Neural progenitor cell (in vitro differentiated cells): ENCODE data around the gene ST7. TPM values are rescaled to one million over a fixed set of nuclear protein-coding genes. Genes with fewer than 3 reads are reported as not detected.

ENCODE experiments used
- DNase-seq: peaks from one replicate; pipeline ENCODE4 v3.0.0-alpha.2; 2016; ENCODE audit warnings: low spot score
- H2AFZ ChIP-seq: fragments of 200-600 bp; sonication (generic); replicated peaks from 2 replicates; pipeline ENCODE4 v1.6.1; 2016; ENCODE audit warnings: antibody characterized with exemption
- H3F3A ChIP-seq: fragments of 200-600 bp; sonication (generic); 2 replicates; pipeline ENCODE4 v1.6.1; 2016; ENCODE audit warnings: antibody characterized with exemption, low read depth
- H3K27ac ChIP-seq: fragments of 200-600 bp; sonication (generic); 2 replicates; pipeline ENCODE4 v1.5.1; 2016; ENCODE audit warnings: mild to moderate bottlenecking
- H3K27me3 ChIP-seq: fragments of 200-600 bp; sonication (generic); 2 replicates; pipeline ENCODE4 v1.6.1; 2016; ENCODE audit warnings: mild to moderate bottlenecking, moderate library complexity
- H3K36me3 ChIP-seq: fragments of 200-600 bp; sonication (generic); 2 replicates; pipeline ENCODE4 v1.5.1; 2016
- H3K4me1 ChIP-seq: fragments of 200-600 bp; sonication (generic); 2 replicates; pipeline ENCODE4 v1.6.1; 2016; ENCODE audit warnings: mixed run types
- H3K4me2 ChIP-seq: fragments of 200-600 bp; sonication (generic); 2 replicates; pipeline ENCODE4 v1.6.1; 2016
- H3K4me3 ChIP-seq: fragments of 200-600 bp; sonication (generic); 2 replicates; pipeline ENCODE4 v1.5.1; 2016
- H3K79me2 ChIP-seq: fragments of 200-600 bp; sonication (generic); 2 replicates; pipeline ENCODE4 v1.6.1; 2016; ENCODE audit warnings: low read depth
- H3K9ac ChIP-seq: fragments of 200-600 bp; sonication (generic); 2 replicates; pipeline ENCODE4 v1.6.1; 2016
- H3K9me3 ChIP-seq: fragments of 200-600 bp; sonication (generic); 2 replicates; pipeline ENCODE4 v1.5.1; 2016; ENCODE audit warnings: low read depth
- H4K20me1 ChIP-seq: fragments of 200-600 bp; sonication (generic); 2 replicates; pipeline ENCODE4 v1.6.1; 2016; ENCODE audit warnings: low read depth
- H3K27ac Mint-ChIP-seq: 3 replicates; pipeline ENCODE4 v1.8.0; 2021; ENCODE audit warnings: mixed read lengths
- H3K27me3 Mint-ChIP-seq: 2 replicates; pipeline ENCODE4 v1.8.0; 2022; ENCODE audit warnings: low read depth, mild to moderate bottlenecking, inconsistent platforms, moderate library complexity, mixed read lengths; ENCODE audit not compliant: insufficient read depth
- H3K36me3 Mint-ChIP-seq: 3 replicates; pipeline ENCODE4 v1.8.0; 2021; ENCODE audit warnings: mixed read lengths
- H3K4me1 Mint-ChIP-seq: 3 replicates; pipeline ENCODE4 v1.8.0; 2021; ENCODE audit warnings: mixed read lengths
- H3K4me3 Mint-ChIP-seq: 3 replicates; pipeline ENCODE4 v1.8.0; 2021; ENCODE audit warnings: mild to moderate bottlenecking, moderate library complexity, mixed read lengths
- H3K9me3 Mint-ChIP-seq: 3 replicates; pipeline ENCODE4 v1.8.0; 2020; ENCODE audit warnings: mixed read lengths
- CTCF ChIP-seq: fragments of 200-600 bp; sonication (generic); IDR thresholded peaks from 2 replicates; pipeline ENCODE4 v1.5.1; 2017; ENCODE audit warnings: antibody characterized with exemption, mild to moderate bottlenecking
- EZH2 ChIP-seq: fragments of 200-600 bp; sonication (generic); IDR thresholded peaks from 2 replicates; pipeline ENCODE4 v1.6.1; 2017; ENCODE audit warnings: antibody characterized with exemption, mild to moderate bottlenecking, moderate library complexity
- EZH2phosphoT487 ChIP-seq: fragments of 200-600 bp; sonication (generic); IDR thresholded peaks from 2 replicates; pipeline ENCODE4 v1.6.1; 2017; ENCODE audit warnings: antibody characterized with exemption
- total RNA-seq: library from RNA; depleted of rRNA; stranded (reverse); fragments of >200 nt; gene quantifications from 2 replicates; pipeline ENCODE4 v1.2.3, GENCODE V29; 2015; ENCODE audit warnings: low replicate concordance

Gene ST7
- total RNA-seq, 1 donor from 2014 or later, result 5.8 TPM

- no peaks in the 10 kb centered on the region for H3K27me3 ChIP-seq
- H3K27me3 Mint-ChIP-seq, result no peaks in the 10 kb centered on the region
- H3K4me2 ChIP-seq, result no peak overlapping the region
- DNase-seq, result no peak
- no peak overlapping the region for H2AFZ ChIP-seq
- H3K27ac Mint-ChIP-seq, result no peak overlapping the region
- peaks cover 5% of the 10 kb centered on the region for H3K79me2 ChIP-seq
- no peak overlapping the region for H3K4me3 Mint-ChIP-seq
- peaks cover 49% of the 10 kb centered on the region for H3K36me3 Mint-ChIP-seq
- no peaks in the 10 kb centered on the region for H3K4me1 Mint-ChIP-seq
- TF ChIP-seq EZH2 (no peak), EZH2phosphoT487 (no peak), CTCF (no peak)
- peaks cover 3% of the 10 kb centered on the region for H3K9me3 Mint-ChIP-seq
- no peak overlapping the region for H3K27ac ChIP-seq
- H3K4me1 ChIP-seq, result no peaks in the 10 kb centered on the region
- peaks cover 31% of the 10 kb centered on the region for H3K36me3 ChIP-seq
- no peaks in the 10 kb centered on the region for H3F3A ChIP-seq
- no peaks in the 10 kb centered on the region for H3K9me3 ChIP-seq
- no peak overlapping the region for H3K4me3 ChIP-seq
- no peaks in the 10 kb centered on the region for H4K20me1 ChIP-seq
- no peak overlapping the region for H3K9ac ChIP-seq
These were observed 40.9 kb upstream of the ST7 start for GRCh38 chr7:116912269-116912909.

DNA sequence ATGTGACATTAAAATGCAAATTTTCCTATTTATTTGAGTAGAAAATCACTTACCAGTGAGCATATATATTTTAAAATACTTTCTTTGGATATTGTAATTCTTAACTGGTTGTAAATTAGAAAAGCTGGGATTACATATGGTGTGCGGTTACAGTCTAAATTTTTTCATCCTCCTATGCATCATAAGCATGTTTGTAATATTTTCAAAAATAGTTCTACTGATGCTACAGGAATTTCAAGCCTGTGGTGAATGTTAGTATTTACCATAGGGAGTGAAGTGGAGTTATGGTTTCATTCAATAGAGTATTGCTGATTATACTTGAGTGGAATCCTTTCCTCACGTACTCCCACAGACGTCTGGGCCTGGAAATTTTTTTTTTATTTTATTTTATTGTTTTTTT is 34.6 kb upstream of the ST7 start:
- no peaks in the 10 kb centered on the region for H3K9me3 ChIP-seq
- no peaks in the 10 kb centered on the region for H3K27me3 ChIP-seq
- Mint-ChIP-seq H3K9me3 (no peaks in the 10 kb centered on the region), H3K27me3 (no peaks in the 10 kb centered on the region), H3K36me3 (peaks cover 29% of the 10 kb centered on the region), H3K4me1 (no peaks in the 10 kb centered on the region), H3K27ac (no peak overlapping the region), H3K4me3 (no peak overlapping the region)
- no peaks in the 10 kb centered on the region for H3K79me2 ChIP-seq
- TF ChIP-seq EZH2phosphoT487 (no peak), CTCF (no peak), EZH2 (no peak)
- H3K4me3 ChIP-seq, result no peak overlapping the region
- no peak for DNase-seq
- no peaks in the 10 kb centered on the region for H3F3A ChIP-seq
- H3K4me1 ChIP-seq, result no peaks in the 10 kb centered on the region
- no peaks in the 10 kb centered on the region for H4K20me1 ChIP-seq
- no peak overlapping the region for H3K9ac ChIP-seq
- H2AFZ ChIP-seq, result no peak overlapping the region
- H3K4me2 ChIP-seq, result no peak overlapping the region
- no peak overlapping the region for H3K27ac ChIP-seq
- H3K36me3 ChIP-seq, result peaks cover 20% of the 10 kb centered on the region

DNA sequence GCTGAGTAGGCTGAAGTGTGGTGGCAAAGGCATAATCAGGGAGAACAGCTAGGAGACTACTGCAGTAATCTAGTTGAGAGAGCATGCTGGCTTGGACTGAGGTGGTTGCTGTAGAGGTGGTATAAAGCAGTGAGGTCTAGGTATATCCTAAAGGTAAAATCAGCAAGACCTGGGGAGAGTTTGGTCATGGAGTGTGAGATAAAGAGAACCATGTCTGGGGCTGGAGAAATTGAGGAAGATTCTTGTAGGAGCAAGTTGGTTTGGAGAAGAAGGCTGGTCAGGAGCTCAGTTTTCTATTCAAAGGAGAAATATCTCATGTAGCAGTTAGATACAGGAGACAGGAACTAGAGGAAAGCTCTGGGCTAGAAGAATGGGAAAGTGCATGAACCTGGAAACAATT is 32.9 kb upstream of the ST7 start:
- no peak overlapping the region for H2AFZ ChIP-seq
- no peak overlapping the region for H3K4me3 ChIP-seq
- H3F3A ChIP-seq, result no peaks in the 10 kb centered on the region
- no peaks in the 10 kb centered on the region for H3K79me2 ChIP-seq
- DNase-seq, result no peak
- H3K27me3 Mint-ChIP-seq, result no peaks in the 10 kb centered on the region
- H3K4me1 ChIP-seq, result no peaks in the 10 kb centered on the region
- no peaks in the 10 kb centered on the region for H3K9me3 ChIP-seq
- H4K20me1 ChIP-seq, result no peaks in the 10 kb centered on the region
- no peak overlapping the region for H3K4me2 ChIP-seq
- H3K27ac ChIP-seq, result no peak overlapping the region
- no peak overlapping the region for H3K9ac ChIP-seq
- no peaks in the 10 kb centered on the region for H3K4me1 Mint-ChIP-seq
- peaks cover 22% of the 10 kb centered on the region for H3K36me3 Mint-ChIP-seq
- H3K27ac Mint-ChIP-seq, result no peak overlapping the region
- no peaks in the 10 kb centered on the region for H3K9me3 Mint-ChIP-seq
- H3K27me3 ChIP-seq, result no peaks in the 10 kb centered on the region
- no peak overlapping the region for H3K4me3 Mint-ChIP-seq
- TF ChIP-seq EZH2 (no peak), CTCF (no peak), EZH2phosphoT487 (no peak)
- peaks cover 19% of the 10 kb centered on the region for H3K36me3 ChIP-seq
